ENCODE results near the gene PACS2. TPM values are rescaled to one million over a fixed set of nuclear protein-coding genes. Genes with fewer than 3 reads are reported as not detected.

The PACS2 gene
- total RNA-seq, 1 experiment from 2014 or later: 57.7 TPM

DNA sequence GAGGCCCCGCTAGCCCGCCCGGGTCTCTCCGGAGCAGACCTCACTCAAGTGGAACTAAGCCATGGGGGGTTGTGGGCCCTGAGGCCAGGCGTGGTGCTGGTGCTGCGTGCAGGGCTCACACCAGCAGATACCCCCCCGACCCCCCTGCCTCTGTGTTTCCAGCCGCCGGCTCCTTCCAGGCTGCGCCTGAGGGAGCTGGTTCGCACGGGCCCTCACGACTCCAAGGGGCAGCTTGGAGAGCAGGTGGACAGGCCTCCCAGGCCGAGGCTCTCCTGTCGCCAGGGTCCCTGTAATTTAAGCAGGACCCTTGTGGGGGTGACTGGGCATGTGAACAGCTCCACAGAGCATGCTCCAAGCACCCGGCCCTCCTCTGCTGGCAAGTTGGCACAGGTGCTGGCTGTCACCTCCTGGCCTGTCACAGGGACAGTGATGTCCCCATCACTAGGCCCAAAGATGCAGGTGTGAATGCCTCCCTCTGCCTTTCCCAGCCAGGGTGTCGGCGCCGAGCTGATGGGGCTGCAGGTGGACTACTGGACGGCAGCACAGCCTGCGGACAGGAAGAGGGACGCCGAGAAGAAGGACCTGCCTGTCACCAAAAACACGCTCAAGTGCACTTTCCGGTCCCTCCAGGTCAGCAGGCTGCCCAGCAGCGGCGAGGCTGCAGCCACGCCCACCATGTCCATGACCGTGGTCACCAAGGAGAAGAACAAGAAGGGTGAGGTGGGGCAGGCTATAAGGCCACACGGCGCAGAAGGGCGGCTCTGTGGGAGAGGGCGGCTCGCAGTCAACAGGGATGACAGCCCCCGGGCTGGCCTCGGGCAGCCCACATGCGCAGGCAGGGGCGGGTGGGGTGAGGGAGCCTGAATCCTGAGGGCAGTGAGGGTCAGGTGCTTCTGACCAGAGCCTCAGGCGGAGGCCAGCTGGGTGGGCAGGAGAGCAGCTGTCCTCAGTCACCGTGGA lies 77.9 kb downstream of the PACS2 start:
- no TSS peak for BruUV-seq (replicated peaks)
- TF ChIP-seq CTCF (IDR thresholded peaks at IDR 0.05; ENCODE audit: unreplicated experiment): no peak
- intact Hi-C loops (cut with micrococcal nuclease): no loop called here
- H3K36me3 Mint-ChIP-seq (ENCODE audit: insufficient read depth, unreplicated experiment): peaks cover 4% of the 10 kb centered on the region
- H3K9me3 Mint-ChIP-seq (ENCODE audit: unreplicated experiment): no peaks in the 10 kb centered on the region
- no peak for DNase-seq (ENCODE audit: unreplicated experiment)
- ChIA-PET CTCF (interaction anchor here (0.6 kb wide), 2 partner anchors 23 to 111 kb away, joined by 3 read pairs; no protein-coding TSS in a partner anchor), POLR2A (no interaction called here)
- H3K27me3 Mint-ChIP-seq (ENCODE audit: insufficient read depth, unreplicated experiment): no peaks in the 10 kb centered on the region
- no peak overlapping the region for H3K4me3 Mint-ChIP-seq (ENCODE audit: unreplicated experiment)
- H3K27ac Mint-ChIP-seq (ENCODE audit: low read depth, unreplicated experiment): no peak overlapping the region
- H3K4me1 Mint-ChIP-seq (ENCODE audit: insufficient read depth, unreplicated experiment): no peaks in the 10 kb centered on the region

GRCh38 chr14:105393151-105393550 lies 78.6 kb downstream of the PACS2 start:
- CTCF ChIA-PET: interaction anchor here (0.6 kb wide), 1 partner anchor 11 kb away, joined by 3 read pairs; no protein-coding TSS in a partner anchor

GRCh38 chr14:105394714-105395537 lies 80.4 kb downstream of the PACS2 start:
- Mint-ChIP-seq H3K27ac (ENCODE audit: low read depth, unreplicated experiment) (no peak overlapping the region), H3K36me3 (ENCODE audit: insufficient read depth, unreplicated experiment) (peaks cover 18% of the 10 kb centered on the region), H3K4me1 (ENCODE audit: insufficient read depth, unreplicated experiment) (no peaks in the 10 kb centered on the region), H3K9me3 (ENCODE audit: unreplicated experiment) (no peaks in the 10 kb centered on the region), H3K4me3 (ENCODE audit: unreplicated experiment) (no peak overlapping the region), H3K27me3 (ENCODE audit: insufficient read depth, unreplicated experiment) (no peaks in the 10 kb centered on the region)
- intact Hi-C loops (cut with micrococcal nuclease): no loop called here
- no peak for TF ChIP-seq CTCF (IDR thresholded peaks at IDR 0.05; ENCODE audit: unreplicated experiment)
- ChIA-PET CTCF (no interaction called here), POLR2A (no interaction called here)
- no TSS peak for BruUV-seq (replicated peaks)
- no peak for DNase-seq (ENCODE audit: unreplicated experiment)

More at GRCh38 chr14:105393151-105393550, 78.6 kb downstream of the PACS2 start:
- no peak for TF ChIP-seq CTCF (IDR thresholded peaks at IDR 0.05; ENCODE audit: unreplicated experiment)
- no peak for DNase-seq (ENCODE audit: unreplicated experiment)
- Mint-ChIP-seq H3K4me1 (ENCODE audit: insufficient read depth, unreplicated experiment) (no peaks in the 10 kb centered on the region), H3K27ac (ENCODE audit: low read depth, unreplicated experiment) (no peak overlapping the region), H3K27me3 (ENCODE audit: insufficient read depth, unreplicated experiment) (no peaks in the 10 kb centered on the region), H3K4me3 (ENCODE audit: unreplicated experiment) (no peak overlapping the region), H3K36me3 (ENCODE audit: insufficient read depth, unreplicated experiment) (peaks cover 4% of the 10 kb centered on the region), H3K9me3 (ENCODE audit: unreplicated experiment) (no peaks in the 10 kb centered on the region)
- no TSS peak for BruUV-seq (replicated peaks)
- POLR2A ChIA-PET: no interaction called here
- intact Hi-C loops (cut with micrococcal nuclease): no loop called here

- CTCF ChIA-PET: no interaction called here
- H3K9me3 Mint-ChIP-seq (ENCODE audit: unreplicated experiment): peaks cover 4% of the 10 kb centered on the region
- H3K36me3 Mint-ChIP-seq (ENCODE audit: insufficient read depth, unreplicated experiment): peaks cover 21% of the 10 kb centered on the region
- TF ChIP-seq CTCF (IDR thresholded peaks at IDR 0.05; ENCODE audit: unreplicated experiment): no peak
- intact Hi-C loops (cut with micrococcal nuclease): no loop called here
- no peaks in the 10 kb centered on the region for H3K27me3 Mint-ChIP-seq (ENCODE audit: insufficient read depth, unreplicated experiment)
- POLR2A ChIA-PET: no interaction called here
- DNase-seq (ENCODE audit: unreplicated experiment): no peak
- BruUV-seq (replicated peaks): no TSS peak
- no peak overlapping the region for H3K4me3 Mint-ChIP-seq (ENCODE audit: unreplicated experiment)
- no peak overlapping the region for H3K27ac Mint-ChIP-seq (ENCODE audit: low read depth, unreplicated experiment)
- no peaks in the 10 kb centered on the region for H3K4me1 Mint-ChIP-seq (ENCODE audit: insufficient read depth, unreplicated experiment)
Observed at GRCh38 chr14:105395538-105395854, 80.9 kb downstream of the PACS2 start.
